Stimulated activated CD4-positive, alpha-beta T cell treated with anti-CD3 and anti-CD28 coated beads, Interleukin-1b, Interleukin-23, amount 100 ng/mL, for 1 hour (primary cell): ENCODE data around the gene TNS4.

ENCODE experiments used
- DNase-seq, 2 donors: peaks; one replicate each; pipeline ENCODE4 v3.0.0-alpha.2; 2020; ENCODE audit warnings: low read depth in 2 of 2

Gene TNS4

GRCh38 chr17:40472733-40473452 is 28.5 kb downstream of the TNS4 start:
- DNase-seq: no peak

GRCh38 chr17:40471846-40472732 is 29.3 kb downstream of the TNS4 start:
- DNase-seq: no peak

- DNase-seq: no peak
These were observed 30.2 kb downstream of the TNS4 start for GRCh38 chr17:40470932-40471828.

- no peak for DNase-seq
These were observed 31.4 kb downstream of the TNS4 start for GRCh38 chr17:40469805-40470675.

- no peak for DNase-seq
These were observed 32.9 kb downstream of the TNS4 start for GRCh38 chr17:40468560-40468959.

- no peak for DNase-seq
These were observed 34.0 kb downstream of the TNS4 start for GRCh38 chr17:40467281-40467867.

- DNase-seq: no peak
These were observed 35.0 kb downstream of the TNS4 start for GRCh38 chr17:40466298-40466971.

- DNase-seq: no peak
These were observed 37.0 kb downstream of the TNS4 start for GRCh38 chr17:40464392-40464855.

GRCh38 chr17:40463122-40463550 is 38.3 kb downstream of the TNS4 start:
- no peak for DNase-seq

- DNase-seq: no peak
These were observed 38.9 kb downstream of the TNS4 start for GRCh38 chr17:40462343-40463121.

GRCh38 chr17:40461732-40462342 is 39.6 kb downstream of the TNS4 start:
- no peak for DNase-seq

GRCh38 chr17:40460968-40461731 is 40.3 kb downstream of the TNS4 start:
- DNase-seq: no peak

- DNase-seq: no peak
These were observed 40.8 kb downstream of the TNS4 start for GRCh38 chr17:40460604-40460967.

- DNase-seq: no peak
These were observed 41.5 kb downstream of the TNS4 start for GRCh38 chr17:40459636-40460603.

GRCh38 chr17:40458851-40459482 is 42.5 kb downstream of the TNS4 start:
- no peak for DNase-seq
